ENCODE data around the gene PPRC1.

Gene PPRC1

GRCh38 chr10:102132563-102133372 is at the start of gene PPRC1:
TSS of gene PPRC1 (plus strand) at chr10:102133040. CDS start at chr10:102133069, 29 bp downstream.
- peak within 1 kb of the TSS; percentile 95 for H3K4me3 ChIP-seq (ENCODE audit: low read depth, low read length)

- no peak overlapping the region for H3K4me3 ChIP-seq (ENCODE audit: low read depth, low read length)
Measured at GRCh38 chr10:102083541-102083940, 49.3 kb upstream of the PPRC1 start.

GRCh38 chr10:102085336-102085735 is 47.5 kb upstream of the PPRC1 start:
- H3K4me3 ChIP-seq (ENCODE audit: low read depth, low read length): no peak overlapping the region

GRCh38 chr10:102086196-102086595 is 46.6 kb upstream of the PPRC1 start:
- H3K4me3 ChIP-seq (ENCODE audit: low read depth, low read length): no peak overlapping the region

- H3K4me3 ChIP-seq (ENCODE audit: low read depth, low read length): no peak overlapping the region
Measured at GRCh38 chr10:102090772-102091171, 42.1 kb upstream of the PPRC1 start.

- no peak overlapping the region for H3K4me3 ChIP-seq (ENCODE audit: low read depth, low read length)
Measured at GRCh38 chr10:102096449-102096848, 36.4 kb upstream of the PPRC1 start.

- no peak overlapping the region for H3K4me3 ChIP-seq (ENCODE audit: low read depth, low read length)
Measured at GRCh38 chr10:102101152-102101551, 31.7 kb upstream of the PPRC1 start.

- H3K4me3 ChIP-seq (ENCODE audit: low read depth, low read length): no peak overlapping the region
Measured at GRCh38 chr10:102102421-102102820, 30.4 kb upstream of the PPRC1 start.

GRCh38 chr10:102106998-102107397 is 25.8 kb upstream of the PPRC1 start:
- H3K4me3 ChIP-seq (ENCODE audit: low read depth, low read length): no peak overlapping the region

- H3K4me3 ChIP-seq (ENCODE audit: low read depth, low read length): no peak overlapping the region
Measured at GRCh38 chr10:102109166-102110116, 23.4 kb upstream of the PPRC1 start.

- H3K4me3 ChIP-seq (ENCODE audit: low read depth, low read length): no peak overlapping the region
Measured at GRCh38 chr10:102111276-102111675, 21.6 kb upstream of the PPRC1 start.

GRCh38 chr10:102112210-102112817 is 20.5 kb upstream of the PPRC1 start:
- H3K4me3 ChIP-seq (ENCODE audit: low read depth, low read length): no peak overlapping the region

- peak overlapping the region; percentile 75 for H3K4me3 ChIP-seq (ENCODE audit: low read depth, low read length)
Measured at GRCh38 chr10:102113261-102113955, 19.4 kb upstream of the PPRC1 start.

GRCh38 chr10:102113956-102114857 is 18.6 kb upstream of the PPRC1 start:
- H3K4me3 ChIP-seq (ENCODE audit: low read depth, low read length): peak overlapping the region; percentile 75

- peak overlapping the region; percentile 75 for H3K4me3 ChIP-seq (ENCODE audit: low read depth, low read length)
Measured at GRCh38 chr10:102114861-102115618, 17.8 kb upstream of the PPRC1 start.

- no peak overlapping the region for H3K4me3 ChIP-seq (ENCODE audit: low read depth, low read length)
Measured at GRCh38 chr10:102115775-102116174, 17.1 kb upstream of the PPRC1 start.

GRCh38 chr10:102116656-102117055 is 16.2 kb upstream of the PPRC1 start:
- H3K4me3 ChIP-seq (ENCODE audit: low read depth, low read length): no peak overlapping the region

GRCh38 chr10:102117391-102118159 is 15.3 kb upstream of the PPRC1 start:
- peak overlapping the region; percentile 13 for H3K4me3 ChIP-seq (ENCODE audit: low read depth, low read length)

Measured in iPS-11a (cell line).